A549 (cell line): ENCODE measurements around the gene DIP2A. TPM values are rescaled to one million over a fixed set of nuclear protein-coding genes. Genes with fewer than 3 reads are reported as not detected.

Experiments used
- ATAC-seq, 2 experiments: fragments of 200-7000 bp in 1 of 2; fragments of >200 bp in 1 of 2; cut with Nextera tagmentation in 1 of 2; cut with Tn5 transposase in 1 of 2; 3 replicates each; pipeline versions ENCODE4 v1.8.0 to v1.9.1; 2018 to 2020; ENCODE audit warnings: mild to moderate bottlenecking in 1 of 2, moderate library complexity in 1 of 2
- CTCF ChIA-PET: fragments of 300-600 bp; sonication (Branson Sonifier 250); formaldehyde crosslinking; extraction: SDS; loops from one replicate; lab custom pipeline; 2021; ENCODE audit warnings: antibody characterized with exemption, inconsistent platforms; lab: Yijun Ruan, JAX
- POLR2A ChIA-PET: fragments of 350-600 bp; formaldehyde crosslinking; extraction: SDS; loops from one replicate; lab custom pipeline; 2021; ENCODE audit warnings: antibody characterized with exemption, inconsistent platforms; lab: Yijun Ruan, JAX
- DNase-seq, 2 experiments: peaks; one replicate each; pipeline versions ENCODE4 v3.0.0 to v3.0.0-alpha.2; 2011 to 2016; ENCODE audit warnings: low read depth in 1 of 2, low spot score in 1 of 2
- FAIRE-seq: peaks from 2 replicates; lab custom pipeline; 2011; peaks lifted over from hg19 to GRCh38; lab: Jason Lieb, UNC
- H3K27ac ChIP-seq, 2 experiments: fragments of >200 bp; sonication (Bioruptor Twin); formaldehyde crosslinking; 3 replicates each; pipeline ENCODE4 v1.5.1; 2016 to 2017
- H3K4me1 ChIP-seq: fragments of >200 bp; sonication (Bioruptor Twin); formaldehyde crosslinking; 3 replicates; pipeline ENCODE4 v1.6.1; 2016
- H3K4me2 ChIP-seq: fragments of >200 bp; sonication (Bioruptor Twin); formaldehyde crosslinking; 3 replicates; pipeline ENCODE4 v1.6.1; 2016
- H3K4me3 ChIP-seq: fragments of >200 bp; sonication (Bioruptor Twin); formaldehyde crosslinking; 3 replicates; pipeline ENCODE4 v1.5.1; 2016
- H3K9me3 ChIP-seq: fragments of >200 bp; sonication (Bioruptor Twin); formaldehyde crosslinking; 3 replicates; pipeline ENCODE4 v1.6.1; 2016
- ATOH8 ChIP-seq: fragments of 250-450 bp; sonication (Bioruptor Pico); IDR thresholded peaks from 2 replicates; pipeline ENCODE4 v1.5.0; 2020; ENCODE audit warnings: low read depth, mild to moderate bottlenecking, moderate library complexity
- BCL3 ChIP-seq: fragments of >200 bp; sonication (Bioruptor Twin); formaldehyde crosslinking; IDR thresholded peaks from 3 replicates; pipeline ENCODE4 v1.6.1; 2016
- CBX2 ChIP-seq: fragments of 200-600 bp; sonication (generic); IDR thresholded peaks from 2 replicates; pipeline ENCODE4 v1.6.1; 2016; ENCODE audit warnings: low read depth, mild to moderate bottlenecking, borderline replicate concordance
- CHD2 ChIP-seq: fragments of 150-350 bp; IDR thresholded peaks from 2 replicates; pipeline ENCODE4 v1.6.1; 2014; ENCODE audit warnings: low read length; ENCODE audit not compliant: partially characterized antibody
- ESRRA ChIP-seq: fragments of 150-350 bp; IDR thresholded peaks from 2 replicates; pipeline ENCODE4 v1.6.1; 2014; ENCODE audit warnings: mild to moderate bottlenecking, low read length, borderline replicate concordance
- FOSB ChIP-seq: fragments of 250-450 bp; sonication (Bioruptor Pico); IDR thresholded peaks from 2 replicates; pipeline ENCODE4 v1.5.0; 2020; ENCODE audit warnings: mild to moderate bottlenecking, moderate library complexity
- FOXS1 ChIP-seq: fragments of 250-450 bp; sonication (Bioruptor Pico); IDR thresholded peaks from 2 replicates; pipeline ENCODE4 v1.5.0; 2020; ENCODE audit warnings: mild to moderate bottlenecking, moderate library complexity
- GATA3 ChIP-seq: IDR thresholded peaks from 2 replicates; pipeline ENCODE4 v1.6.1; 2012; ENCODE audit warnings: borderline replicate concordance
- JUNB ChIP-seq: fragments of >200 bp; sonication (Bioruptor Twin); formaldehyde crosslinking; IDR thresholded peaks from 2 replicates; pipeline ENCODE4 v1.6.1; 2016
- MAFK ChIP-seq: fragments of 450-650 bp; IDR thresholded peaks from 2 replicates; pipeline ENCODE4 v1.6.1; 2014; ENCODE audit not compliant: partially characterized antibody
- NFE2L2 ChIP-seq: fragments of 150-350 bp; conservative IDR thresholded peaks from 2 replicates; pipeline ENCODE4 v1.6.1; 2014; ENCODE audit warnings: low read length
- NPAS2 ChIP-seq: fragments of 250-450 bp; sonication (Bioruptor Pico); IDR thresholded peaks from 2 replicates; pipeline ENCODE4 v1.8.0; 2022; ENCODE audit warnings: mild to moderate bottlenecking, moderate library complexity, borderline replicate concordance
- NR3C1 ChIP-seq: fragments of >200 bp; sonication (Bioruptor Twin); formaldehyde crosslinking; IDR thresholded peaks from 3 replicates; pipeline ENCODE4 v1.6.1; 2017
- PHF8 ChIP-seq: fragments of 200-600 bp; sonication (generic); IDR thresholded peaks from 2 replicates; pipeline ENCODE4 v1.6.1; 2016; ENCODE audit warnings: low read depth, mild to moderate bottlenecking, antibody characterized with exemption, moderate library complexity, borderline replicate concordance
- RARB ChIP-seq: fragments of 250-450 bp; sonication (Bioruptor Pico); IDR thresholded peaks from 2 replicates; pipeline ENCODE4 v1.8.0; 2021; ENCODE audit warnings: mild to moderate bottlenecking, moderate library complexity
- SMC3 ChIP-seq: fragments of >200 bp; sonication (Bioruptor Twin); formaldehyde crosslinking; IDR thresholded peaks from 3 replicates; pipeline ENCODE4 v1.6.1; 2018; ENCODE audit warnings: inconsistent platforms
- TFCP2L1 ChIP-seq: fragments of 250-450 bp; sonication (Bioruptor Pico); IDR thresholded peaks from 2 replicates; pipeline ENCODE4 v1.5.0; 2021; ENCODE audit warnings: mild to moderate bottlenecking
- ZFP36 ChIP-seq: fragments of 450-650 bp; IDR thresholded peaks from 2 replicates; pipeline ENCODE4 v1.6.1; 2014; ENCODE audit warnings: borderline replicate concordance; ENCODE audit not compliant: partially characterized antibody
- ZSCAN20 ChIP-seq: fragments of 250-450 bp; sonication (Bioruptor Pico); IDR thresholded peaks from 2 replicates; pipeline ENCODE4 v1.8.0; 2022; ENCODE audit warnings: mild to moderate bottlenecking, moderate library complexity
- WGBS: methylation state at CpG from one replicate; pipeline ENCODE4 v1.1.6; 2017; ENCODE audit errors: missing lambda C conversion rate; 5-methylcytosine and 5-hydroxymethylcytosine counted together
- polyA plus RNA-seq, 4 experiments: library from polyadenylated mRNA; depleted of rRNA in 3 of 4; stranded (reverse); fragments of >200 nt; fragmentation: RNase III in 1 of 4; extraction: RNeasy Plus Mini Kit Qiagen cat#74134 plus additional on column Dnase treatment in 1 of 4; gene quantifications; 2 replicates in 3 of 4; 3 replicates in 1 of 4; pipeline ENCODE4 v1.2.3, GENCODE V29; 2011 to 2017

DIP2A gene
- polyA plus RNA-seq, 2 of the 4 experiments (the other 2 are of a cell fraction): 13.3 to 18.4 TPM

- Histone ChIP-seq H3K27ac (no peak overlapping the region), H3K4me3 (no peak overlapping the region), H3K9me3 (no peaks in the 10 kb centered on the region), H3K4me2 (no peak overlapping the region), H3K4me1 (no peaks in the 10 kb centered on the region)
- TF ChIP-seq GATA3: no peak
- no peak for TF ChIP-seq NFE2L2
- TF ChIP-seq RARB (CRISPR knock-in tag): no peak
- TF ChIP-seq CHD2: no peak
- no peak for TF ChIP-seq ATOH8
- no peak for TF ChIP-seq BCL3
- no peak for TF ChIP-seq TFCP2L1 (CRISPR knock-in tag)
- no peak for TF ChIP-seq NR3C1
- TF ChIP-seq JUNB: no peak
- TF ChIP-seq SMC3: no peak
- TF ChIP-seq ZFP36: no peak
- TF ChIP-seq NPAS2 (CRISPR knock-in tag): no peak
- no peak for TF ChIP-seq FOXS1
- POLR2A ChIA-PET: no interaction called here
- DNase-seq (no peak), FAIRE-seq (no peak), ATAC-seq (no peak)
- CTCF ChIA-PET: interaction anchor here (0.6 kb wide), 1 partner anchor 9 kb away, joined by 3 read pairs; no protein-coding TSS in a partner anchor
- 97% methylated on average over 14 of the region's 16 CpGs for WGBS
Observed at GRCh38 chr21:46538262-46538661, 79.6 kb downstream of the DIP2A start.

GRCh38 chr21:46538851-46539666 lies 80.4 kb downstream of the DIP2A start:
- ChIA-PET CTCF (no interaction called here), POLR2A (no interaction called here)
- no peak for TF ChIP-seq PHF8
- TF ChIP-seq FOSB (CRISPR knock-in tag): no peak
- no peak for TF ChIP-seq CHD2
- TF ChIP-seq ZSCAN20 (CRISPR knock-in tag): no peak
- no peak for TF ChIP-seq MAFK
- no peak for TF ChIP-seq CBX2
- DNase-seq: no peak
- no peaks in the 10 kb centered on the region for H3K9me3 ChIP-seq
- 85% methylated on average over 6 of the region's 11 CpGs for WGBS
- H3K4me3 ChIP-seq: no peak overlapping the region
- no peak for FAIRE-seq
- H3K4me2 ChIP-seq: no peak overlapping the region
- H3K4me1 ChIP-seq: no peaks in the 10 kb centered on the region
- no peak for ATAC-seq
- no peak overlapping the region for H3K27ac ChIP-seq

- FAIRE-seq: no peak
- POLR2A ChIA-PET: no interaction called here
Observed at GRCh38 chr21:46540087-46540710, 81.5 kb downstream of the DIP2A start.

More at GRCh38 chr21:46540087-46540710, 81.5 kb downstream of the DIP2A start:
- Histone ChIP-seq H3K4me1 (no peaks in the 10 kb centered on the region), H3K27ac (no peak overlapping the region), H3K4me2 (no peak overlapping the region), H3K4me3 (no peak overlapping the region), H3K9me3 (no peaks in the 10 kb centered on the region)
- CTCF ChIA-PET: interaction anchor here (0.7 kb wide), 1 partner anchor 99 kb away, joined by 4 read pairs; no protein-coding TSS in a partner anchor
- DNase-seq (no peak), ATAC-seq (no peak)
- 96% methylated on average over 5 of the region's 11 CpGs for WGBS
- no peak for TF ChIP-seq ESRRA
- no peak for TF ChIP-seq NPAS2 (CRISPR knock-in tag)
- TF ChIP-seq SMC3: no peak
